ENCODE data around the gene KCNIP1.

GRCh38 chr5:170532935-170533334, 29.1 kb downstream of the KCNIP1 start:
- TF ChIP-seq CTCF (IDR thresholded peaks at IDR 0.05; ENCODE audit: poor library complexity) (no peak), EZH2 (IDR thresholded peaks at IDR 0.05; ENCODE audit: borderline replicate concordance) (no peak)

All from hepatocyte (in vitro differentiated cells).